ENCODE results near the gene MXRA7. TPM values are rescaled to one million over a fixed set of nuclear protein-coding genes. Genes with fewer than 3 reads are reported as not detected.
"Not testable (repeated sequence)": the region's sequence is repeated elsewhere in the genome, so short reads cannot be mapped to it uniquely, and the experiment has no call there.

MXRA7 gene
- total and polyA plus RNA-seq, 2 experiments from 2014 or later: 101 to 164 TPM

DNA sequence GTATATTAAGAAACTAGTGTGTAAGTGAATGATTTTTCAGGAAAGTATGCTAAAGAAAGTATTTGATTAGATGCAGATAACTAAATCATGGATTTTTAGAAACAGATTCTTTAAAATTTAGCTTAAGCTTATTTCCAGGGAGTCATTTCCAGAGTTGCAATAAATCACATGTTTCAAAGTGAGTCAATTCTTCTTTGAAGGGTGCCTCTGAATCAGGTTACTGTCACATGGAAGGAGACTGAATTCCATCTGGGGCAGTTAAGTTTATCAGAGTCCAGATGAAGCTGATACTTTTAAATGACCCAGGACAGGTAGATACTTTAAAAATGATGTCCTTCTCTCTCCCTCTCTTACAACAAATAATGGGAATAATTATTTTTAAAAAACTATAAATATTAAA is 32.2 kb upstream of the MXRA7 start:
- DNase-seq (ENCODE audit: low read depth in 1 of 2, low spot score in 1 of 2): no peak
- H3K4me1 ChIP-seq (ENCODE audit: low read depth): peaks cover 32% of the 10 kb centered on the region
- H3K27ac ChIP-seq: no peak overlapping the region
- H3K9me3 ChIP-seq (ENCODE audit: low read depth): no peaks in the 10 kb centered on the region
- H3K4me3 ChIP-seq: no peak overlapping the region
- peaks cover 21% of the 10 kb centered on the region for H3K36me3 ChIP-seq
- no peaks in the 10 kb centered on the region for H3K27me3 ChIP-seq
- TF ChIP-seq, protein P1, sequence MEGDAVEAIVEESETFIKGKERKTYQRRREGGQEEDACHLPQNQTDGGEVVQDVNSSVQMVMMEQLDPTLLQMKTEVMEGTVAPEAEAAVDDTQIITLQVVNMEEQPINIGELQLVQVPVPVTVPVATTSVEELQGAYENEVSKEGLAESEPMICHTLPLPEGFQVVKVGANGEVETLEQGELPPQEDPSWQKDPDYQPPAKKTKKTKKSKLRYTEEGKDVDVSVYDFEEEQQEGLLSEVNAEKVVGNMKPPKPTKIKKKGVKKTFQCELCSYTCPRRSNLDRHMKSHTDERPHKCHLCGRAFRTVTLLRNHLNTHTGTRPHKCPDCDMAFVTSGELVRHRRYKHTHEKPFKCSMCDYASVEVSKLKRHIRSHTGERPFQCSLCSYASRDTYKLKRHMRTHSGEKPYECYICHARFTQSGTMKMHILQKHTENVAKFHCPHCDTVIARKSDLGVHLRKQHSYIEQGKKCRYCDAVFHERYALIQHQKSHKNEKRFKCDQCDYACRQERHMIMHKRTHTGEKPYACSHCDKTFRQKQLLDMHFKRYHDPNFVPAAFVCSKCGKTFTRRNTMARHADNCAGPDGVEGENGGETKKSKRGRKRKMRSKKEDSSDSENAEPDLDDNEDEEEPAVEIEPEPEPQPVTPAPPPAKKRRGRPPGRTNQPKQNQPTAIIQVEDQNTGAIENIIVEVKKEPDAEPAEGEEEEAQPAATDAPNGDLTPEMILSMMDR (IDR thresholded peaks at IDR 0.05; ENCODE audit: low read depth, low read length): no peak

DNA sequence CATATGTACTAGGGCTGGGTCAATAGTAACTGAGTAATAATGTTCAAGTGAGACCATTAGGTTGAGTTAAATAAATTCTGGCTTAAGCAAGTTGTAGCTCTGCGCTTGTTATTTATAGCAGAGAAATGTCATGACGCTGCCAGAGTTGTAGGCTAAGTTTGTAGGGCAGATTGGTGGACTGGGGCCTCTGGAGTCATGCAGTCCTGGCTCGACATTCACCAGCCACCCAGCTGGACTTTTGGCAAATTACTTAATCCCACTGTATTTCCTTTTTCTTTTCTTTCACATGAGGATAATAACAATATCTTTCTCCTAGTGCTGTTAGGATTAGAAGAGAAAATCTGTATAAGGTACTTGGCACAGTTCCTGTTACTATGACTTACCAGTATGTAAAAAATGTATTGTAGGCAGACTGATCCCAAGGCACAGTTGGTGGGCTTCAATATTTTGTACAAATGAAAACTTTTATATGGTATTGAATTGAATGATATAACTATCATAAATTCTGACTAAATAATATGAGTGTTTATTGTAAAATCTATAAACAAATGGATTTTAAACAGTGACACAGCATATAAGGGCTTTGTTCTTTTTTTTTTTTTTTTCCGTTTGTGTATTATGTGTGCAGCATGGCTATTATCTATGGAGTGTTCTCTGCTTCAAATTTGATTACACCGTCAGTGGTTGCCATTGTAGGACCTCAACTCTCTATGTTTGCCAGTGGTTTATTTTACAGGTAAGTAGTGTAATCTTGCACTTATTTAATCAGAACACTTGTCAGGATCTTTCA is 29.8 kb upstream of the MXRA7 start:
- Histone ChIP-seq H3K27ac (peak overlapping the region; percentile 77), H3K9me3 (ENCODE audit: low read depth) (no peaks in the 10 kb centered on the region), H3K4me3 (peak overlapping the region; percentile 90), H3K4me1 (ENCODE audit: low read depth) (peaks cover 26% of the 10 kb centered on the region), H3K36me3 (peaks cover 25% of the 10 kb centered on the region), H3K27me3 (no peaks in the 10 kb centered on the region)
- DNase-seq (ENCODE audit: low read depth in 1 of 2, low spot score in 1 of 2): peak; percentile 39 to 59
- TF ChIP-seq, protein P1 (IDR thresholded peaks at IDR 0.05; ENCODE audit: low read depth, low read length): no peak

- DNase-seq (ENCODE audit: low read depth in 1 of 2, low spot score in 1 of 2); H3K9me3 ChIP-seq (ENCODE audit: low read depth); H3K27ac ChIP-seq; H3K27me3 ChIP-seq: not testable (repeated sequence)
- H3K36me3 ChIP-seq: peaks cover 22% of the 10 kb centered on the region
- peaks cover 31% of the 10 kb centered on the region for H3K4me1 ChIP-seq (ENCODE audit: low read depth)
- peak overlapping the region; percentile 90 for H3K4me3 ChIP-seq
These were observed 28.9 kb upstream of the MXRA7 start for GRCh38 chr17:76739568-76740115.

- H3K4me1 ChIP-seq (ENCODE audit: low read depth): peaks cover 26% of the 10 kb centered on the region
- TF ChIP-seq, protein P1 (IDR thresholded peaks at IDR 0.05; ENCODE audit: low read depth, low read length): no peak
- H3K9me3 ChIP-seq (ENCODE audit: low read depth): no peaks in the 10 kb centered on the region
- H3K27ac ChIP-seq: peak overlapping the region; percentile 95
- H3K27me3 ChIP-seq: no peaks in the 10 kb centered on the region
- H3K36me3 ChIP-seq: peaks cover 30% of the 10 kb centered on the region
- DNase-seq (ENCODE audit: low read depth in 1 of 2, low spot score in 1 of 2): no peak
- peak overlapping the region; percentile 90 for H3K4me3 ChIP-seq
These were observed 27.7 kb upstream of the MXRA7 start for GRCh38 chr17:76738468-76738850.

- DNase-seq (ENCODE audit: low read depth in 1 of 2, low spot score in 1 of 2): peak; percentile 97
- Histone ChIP-seq H3K36me3 (peaks cover 34% of the 10 kb centered on the region), H3K27me3 (no peaks in the 10 kb centered on the region), H3K4me1 (ENCODE audit: low read depth) (peaks cover 26% of the 10 kb centered on the region), H3K4me3 (peak within 1 kb of the TSS; percentile 90), H3K9me3 (ENCODE audit: low read depth) (no peaks in the 10 kb centered on the region), H3K27ac (peak within 1 kb of the TSS; percentile 95)
- TF ChIP-seq, protein P1 (IDR thresholded peaks at IDR 0.05; ENCODE audit: low read depth, low read length): no peak
These were observed 27.1 kb upstream of the MXRA7 start, which contains the start of gene MFSD11 for GRCh38 chr17:76737676-76738467. Gene MFSD11, plus strand, starts transcription at chr17:76738119. Its CDS starts 234 bp downstream, at chr17:76738353.
